Measurements from ENCODE around the gene MYLK.

The MYLK gene

GRCh38 chr3:123920868-123921267 is 36.7 kb upstream of the MYLK start:
- H3K4me1 ChIP-seq (ENCODE audit: low read depth, poor library complexity, severe bottlenecking): no peaks in the 10 kb centered on the region
- no peaks in the 10 kb centered on the region for H3K27me3 ChIP-seq (ENCODE audit: insufficient read depth, low read depth)
- no peak overlapping the region for H3K27ac ChIP-seq
- H3K79me2 ChIP-seq (ENCODE audit: insufficient read depth, low read depth): no peaks in the 10 kb centered on the region
- H3K36me3 ChIP-seq (ENCODE audit: insufficient read depth): no peaks in the 10 kb centered on the region
- H4K20me1 ChIP-seq (ENCODE audit: insufficient read depth): no peaks in the 10 kb centered on the region
- H3K4me3 ChIP-seq (IDR thresholded peaks at IDR 0.05; ENCODE audit: insufficient read depth, low read depth, low read length): no peak overlapping the region
- no peak for TF ChIP-seq CTCF (conservative IDR thresholded peaks at IDR 0.05; ENCODE audit: low read depth, low read length)
- no peak overlapping the region for H2AFZ ChIP-seq (ENCODE audit: low read depth)
- no peak overlapping the region for H3K9ac ChIP-seq
- no peak overlapping the region for H3K4me2 ChIP-seq

DNA sequence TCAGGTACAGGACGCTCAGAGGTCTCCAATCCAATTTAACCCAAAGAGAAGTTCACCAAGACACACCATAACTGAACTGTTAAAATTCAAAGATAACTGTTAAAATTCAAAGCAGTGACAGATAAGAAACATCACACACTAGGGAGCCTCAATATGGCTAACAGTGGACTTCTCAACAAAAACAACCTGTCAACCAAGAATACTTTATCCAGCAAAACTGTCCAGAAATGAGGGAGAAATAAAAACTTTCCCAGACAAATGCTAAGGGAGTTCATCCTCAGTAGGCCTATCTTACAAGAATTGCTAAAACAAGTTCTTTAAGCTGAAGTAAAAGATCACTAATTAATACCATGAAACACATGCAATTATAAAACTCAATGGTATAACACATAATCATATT is 36.3 kb upstream of the MYLK start:
- no peak overlapping the region for H2AFZ ChIP-seq (ENCODE audit: low read depth)
- H3K4me2 ChIP-seq: no peak overlapping the region
- H3K79me2 ChIP-seq (ENCODE audit: insufficient read depth, low read depth): no peaks in the 10 kb centered on the region
- no peaks in the 10 kb centered on the region for H3K27me3 ChIP-seq (ENCODE audit: insufficient read depth, low read depth)
- H4K20me1 ChIP-seq (ENCODE audit: insufficient read depth): no peaks in the 10 kb centered on the region
- H3K4me1 ChIP-seq (ENCODE audit: low read depth, poor library complexity, severe bottlenecking): no peaks in the 10 kb centered on the region
- H3K36me3 ChIP-seq (ENCODE audit: insufficient read depth): no peaks in the 10 kb centered on the region
- no peak overlapping the region for H3K4me3 ChIP-seq (IDR thresholded peaks at IDR 0.05; ENCODE audit: insufficient read depth, low read depth, low read length)
- H3K27ac ChIP-seq: no peak overlapping the region
- no peak for TF ChIP-seq CTCF (conservative IDR thresholded peaks at IDR 0.05; ENCODE audit: low read depth, low read length)
- no peak overlapping the region for H3K9ac ChIP-seq

DNA sequence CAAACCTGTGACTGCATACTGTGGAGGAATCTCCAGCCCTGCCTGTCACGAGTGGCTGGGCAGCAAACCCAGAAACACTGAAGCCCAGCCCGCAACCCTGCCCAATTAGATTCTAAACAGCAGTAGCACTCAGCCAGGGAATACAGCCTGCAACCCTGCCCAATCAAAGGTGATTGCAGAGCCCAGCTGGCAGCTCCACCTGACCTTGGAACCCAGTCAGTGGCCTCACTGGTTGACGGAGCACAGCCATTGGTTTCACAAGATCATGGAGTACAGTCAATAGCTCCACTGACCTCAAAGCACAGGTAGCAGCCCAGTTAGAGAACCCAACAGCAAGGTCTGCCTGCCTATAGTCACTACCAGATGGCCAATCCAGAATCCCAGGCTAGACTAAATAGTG is 35.2 kb upstream of the MYLK start:
- no peaks in the 10 kb centered on the region for H3K79me2 ChIP-seq (ENCODE audit: insufficient read depth, low read depth)
- H3K27ac ChIP-seq: no peak overlapping the region
- H3K4me2 ChIP-seq: no peak overlapping the region
- no peaks in the 10 kb centered on the region for H3K27me3 ChIP-seq (ENCODE audit: insufficient read depth, low read depth)
- H4K20me1 ChIP-seq (ENCODE audit: insufficient read depth): no peaks in the 10 kb centered on the region
- no peak overlapping the region for H3K9ac ChIP-seq
- no peak overlapping the region for H3K4me3 ChIP-seq (IDR thresholded peaks at IDR 0.05; ENCODE audit: insufficient read depth, low read depth, low read length)
- H3K36me3 ChIP-seq (ENCODE audit: insufficient read depth): no peaks in the 10 kb centered on the region
- no peak for TF ChIP-seq CTCF (conservative IDR thresholded peaks at IDR 0.05; ENCODE audit: low read depth, low read length)
- no peaks in the 10 kb centered on the region for H3K4me1 ChIP-seq (ENCODE audit: low read depth, poor library complexity, severe bottlenecking)
- no peak overlapping the region for H2AFZ ChIP-seq (ENCODE audit: low read depth)

GRCh38 chr3:123914829-123915228 is 30.7 kb upstream of the MYLK start:
- no peaks in the 10 kb centered on the region for H3K36me3 ChIP-seq (ENCODE audit: insufficient read depth)
- no peak overlapping the region for H3K9ac ChIP-seq
- no peak overlapping the region for H3K27ac ChIP-seq
- no peak overlapping the region for H3K4me2 ChIP-seq
- no peaks in the 10 kb centered on the region for H3K79me2 ChIP-seq (ENCODE audit: insufficient read depth, low read depth)
- no peak for TF ChIP-seq CTCF (conservative IDR thresholded peaks at IDR 0.05; ENCODE audit: low read depth, low read length)
- no peaks in the 10 kb centered on the region for H3K4me1 ChIP-seq (ENCODE audit: low read depth, poor library complexity, severe bottlenecking)
- no peaks in the 10 kb centered on the region for H3K27me3 ChIP-seq (ENCODE audit: insufficient read depth, low read depth)
- no peak overlapping the region for H3K4me3 ChIP-seq (IDR thresholded peaks at IDR 0.05; ENCODE audit: insufficient read depth, low read depth, low read length)
- H2AFZ ChIP-seq (ENCODE audit: low read depth): no peak overlapping the region
- no peaks in the 10 kb centered on the region for H4K20me1 ChIP-seq (ENCODE audit: insufficient read depth)

- Histone ChIP-seq H3K4me1 (ENCODE audit: low read depth, poor library complexity, severe bottlenecking) (no peaks in the 10 kb centered on the region), H3K4me3 (IDR thresholded peaks at IDR 0.05; ENCODE audit: insufficient read depth, low read depth, low read length) (no peak overlapping the region), H2AFZ (ENCODE audit: low read depth) (no peak overlapping the region), H3K27ac (no peak overlapping the region), H3K36me3 (ENCODE audit: insufficient read depth) (no peaks in the 10 kb centered on the region), H3K27me3 (ENCODE audit: insufficient read depth, low read depth) (no peaks in the 10 kb centered on the region), H4K20me1 (ENCODE audit: insufficient read depth) (no peaks in the 10 kb centered on the region), H3K9ac (no peak overlapping the region), H3K4me2 (no peak overlapping the region), H3K79me2 (ENCODE audit: insufficient read depth, low read depth) (no peaks in the 10 kb centered on the region)
- no peak for TF ChIP-seq CTCF (conservative IDR thresholded peaks at IDR 0.05; ENCODE audit: low read depth, low read length)
These were observed 25.7 kb upstream of the MYLK start for GRCh38 chr3:123909785-123910184.
